ENCODE data around the gene PDZRN3. TPM values are rescaled to one million over a fixed set of nuclear protein-coding genes. Genes with fewer than 3 reads are reported as not detected.

Gene PDZRN3
- total RNA-seq, 4 donors from 2014 or later, result 25.3 to 152 (median 45.4) TPM

DNA sequence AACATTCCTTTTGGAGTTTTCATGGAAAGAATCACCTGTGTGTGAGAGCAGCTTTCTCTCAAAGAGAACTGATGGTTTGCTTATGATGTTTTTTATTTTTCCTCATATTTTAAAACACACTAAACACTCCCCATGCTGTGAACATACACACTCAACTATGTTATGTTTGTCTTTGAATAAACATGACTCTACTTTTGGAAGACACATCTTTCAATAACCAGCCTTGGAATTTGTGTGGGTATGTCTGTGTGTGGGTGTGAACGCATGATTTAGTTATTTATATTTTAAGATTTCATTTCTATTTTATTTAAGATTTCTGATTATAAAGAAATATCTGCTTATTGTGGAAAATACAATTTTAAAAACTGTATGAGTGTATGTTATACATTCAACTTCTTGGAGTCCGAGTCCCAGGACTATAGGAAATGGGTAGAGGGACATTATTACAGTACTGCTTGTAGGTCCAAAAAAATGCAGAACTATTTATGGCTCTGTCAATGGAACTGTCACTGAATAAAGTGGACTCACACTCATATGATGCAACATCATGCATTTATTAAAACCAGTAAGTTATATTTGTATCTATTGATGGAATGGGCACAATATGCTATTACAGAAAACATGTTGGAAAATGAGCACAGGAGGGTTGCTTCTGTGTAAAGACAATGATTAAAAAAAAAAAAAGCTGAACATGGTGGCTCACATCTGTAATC lies 43.5 kb downstream of the PDZRN3 start:
- TF ChIP-seq, protein P1, sequence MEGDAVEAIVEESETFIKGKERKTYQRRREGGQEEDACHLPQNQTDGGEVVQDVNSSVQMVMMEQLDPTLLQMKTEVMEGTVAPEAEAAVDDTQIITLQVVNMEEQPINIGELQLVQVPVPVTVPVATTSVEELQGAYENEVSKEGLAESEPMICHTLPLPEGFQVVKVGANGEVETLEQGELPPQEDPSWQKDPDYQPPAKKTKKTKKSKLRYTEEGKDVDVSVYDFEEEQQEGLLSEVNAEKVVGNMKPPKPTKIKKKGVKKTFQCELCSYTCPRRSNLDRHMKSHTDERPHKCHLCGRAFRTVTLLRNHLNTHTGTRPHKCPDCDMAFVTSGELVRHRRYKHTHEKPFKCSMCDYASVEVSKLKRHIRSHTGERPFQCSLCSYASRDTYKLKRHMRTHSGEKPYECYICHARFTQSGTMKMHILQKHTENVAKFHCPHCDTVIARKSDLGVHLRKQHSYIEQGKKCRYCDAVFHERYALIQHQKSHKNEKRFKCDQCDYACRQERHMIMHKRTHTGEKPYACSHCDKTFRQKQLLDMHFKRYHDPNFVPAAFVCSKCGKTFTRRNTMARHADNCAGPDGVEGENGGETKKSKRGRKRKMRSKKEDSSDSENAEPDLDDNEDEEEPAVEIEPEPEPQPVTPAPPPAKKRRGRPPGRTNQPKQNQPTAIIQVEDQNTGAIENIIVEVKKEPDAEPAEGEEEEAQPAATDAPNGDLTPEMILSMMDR (IDR thresholded peaks at IDR 0.05; ENCODE audit: low read depth), result no peak

DNA sequence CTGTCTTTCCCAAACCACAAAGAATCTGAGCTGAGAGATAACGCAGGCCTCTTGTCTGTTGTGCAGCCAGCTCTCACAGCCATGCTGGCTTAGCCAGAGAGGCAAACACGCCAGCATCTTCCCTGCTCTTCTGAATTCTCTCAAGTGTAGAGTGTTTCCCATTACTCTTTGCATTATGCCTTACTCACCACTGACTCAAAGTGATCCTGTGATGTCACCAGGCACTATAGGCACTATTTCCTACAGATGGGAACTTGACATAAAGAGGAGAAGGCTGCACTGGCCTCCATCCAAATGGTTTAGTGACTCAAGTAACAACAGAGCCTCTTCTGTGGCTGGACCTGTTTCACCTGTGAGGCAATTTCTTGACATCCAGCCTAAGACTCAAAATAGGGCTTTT lies 44.4 kb downstream of the PDZRN3 start:
- TF ChIP-seq, protein P1 (IDR thresholded peaks at IDR 0.05; ENCODE audit: low read depth), result no peak

DNA sequence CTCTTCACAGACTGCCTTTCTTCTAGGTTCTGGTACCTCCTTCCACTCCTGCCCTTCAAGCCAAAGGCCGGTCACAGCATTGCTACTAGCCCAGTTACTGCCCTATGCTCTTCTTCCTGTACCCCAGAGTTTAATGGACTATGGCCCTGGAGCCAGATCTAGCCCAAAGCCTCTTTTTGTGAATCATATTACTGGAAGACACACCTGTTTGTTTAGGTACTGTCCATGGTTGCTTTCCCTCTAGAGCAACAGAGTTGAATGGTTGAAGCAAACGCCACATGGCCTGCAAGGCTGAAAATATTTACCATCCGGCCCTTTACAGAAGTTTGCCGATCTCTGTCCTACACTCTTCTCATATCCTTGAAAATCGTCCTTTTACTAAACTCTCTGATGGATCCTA lies 47.0 kb downstream of the PDZRN3 start:
- TF ChIP-seq, protein P1 (IDR thresholded peaks at IDR 0.05; ENCODE audit: low read depth), result no peak

- TF ChIP-seq, protein P1 (IDR thresholded peaks at IDR 0.05; ENCODE audit: low read depth), result no peak
These were observed 47.7 kb downstream of the PDZRN3 start for GRCh38 chr3:73576999-73577461.

GRCh38 chr3:73575953-73576352 lies 48.8 kb downstream of the PDZRN3 start:
- TF ChIP-seq, protein P1 (IDR thresholded peaks at IDR 0.05; ENCODE audit: low read depth), result no peak

- TF ChIP-seq, protein P1 (IDR thresholded peaks at IDR 0.05; ENCODE audit: low read depth), result no peak
These were observed 49.2 kb downstream of the PDZRN3 start for GRCh38 chr3:73575519-73575918.

- TF ChIP-seq, protein P1 (IDR thresholded peaks at IDR 0.05; ENCODE audit: low read depth), result no peak
These were observed 51.5 kb downstream of the PDZRN3 start for GRCh38 chr3:73573204-73573603.
